GM12873 (cell line): Measurements from ENCODE around the gene DUSP16.

Experiments used
- CTCF ChIP-seq: IDR thresholded peaks from 2 replicates; pipeline ENCODE4 v1.5.1; 2012; ENCODE audit warnings: low read depth, mild to moderate bottlenecking, moderate library complexity, low read length, control low read depth; ENCODE audit not compliant: insufficient read depth; ENCODE audit errors: missing control alignments

The DUSP16 gene

DNA sequence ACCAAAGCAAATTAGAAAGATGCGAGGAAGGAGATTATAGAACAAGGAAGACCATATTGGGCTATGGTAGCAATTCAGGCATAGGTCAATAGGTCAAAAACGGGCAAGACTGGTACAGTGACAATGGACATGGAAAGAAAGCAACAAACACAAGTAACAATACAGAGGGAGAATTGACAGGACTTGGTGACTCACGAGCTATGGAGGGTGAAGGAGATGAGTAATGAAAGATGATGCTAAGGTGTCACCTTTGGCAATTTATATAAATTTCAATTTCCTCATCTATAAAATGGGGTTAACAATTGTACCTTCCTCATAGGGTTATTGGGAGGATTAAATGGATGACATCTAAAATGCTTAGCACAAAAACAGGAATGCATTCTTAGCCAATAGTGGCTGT is 15.1 kb upstream of the DUSP16 start:
- TF ChIP-seq CTCF, result no peak

GRCh38 chr12:12572659-12573058 is 10.0 kb upstream of the DUSP16 start:
- no peak for TF ChIP-seq CTCF

DNA sequence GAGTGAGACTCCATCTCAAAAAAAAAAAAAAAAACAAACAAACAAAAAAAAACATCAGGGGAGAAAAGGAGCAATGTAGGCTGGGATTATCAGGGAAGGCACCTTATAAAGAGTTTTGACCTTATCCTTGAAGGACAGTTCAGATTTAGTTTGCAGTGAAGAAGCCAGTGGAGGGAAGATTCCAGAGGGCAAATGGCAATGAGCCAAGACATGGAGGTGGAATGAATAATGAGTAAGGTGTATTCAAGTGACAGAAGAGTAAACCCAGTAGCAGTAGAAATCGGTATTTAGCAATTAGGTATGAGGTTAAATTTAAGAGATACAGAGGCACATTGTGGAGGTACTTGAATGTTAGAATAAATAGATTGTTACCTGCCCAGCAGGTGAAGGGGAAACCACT is 2.2 kb upstream of the DUSP16 start:
- no peak for TF ChIP-seq CTCF

DNA sequence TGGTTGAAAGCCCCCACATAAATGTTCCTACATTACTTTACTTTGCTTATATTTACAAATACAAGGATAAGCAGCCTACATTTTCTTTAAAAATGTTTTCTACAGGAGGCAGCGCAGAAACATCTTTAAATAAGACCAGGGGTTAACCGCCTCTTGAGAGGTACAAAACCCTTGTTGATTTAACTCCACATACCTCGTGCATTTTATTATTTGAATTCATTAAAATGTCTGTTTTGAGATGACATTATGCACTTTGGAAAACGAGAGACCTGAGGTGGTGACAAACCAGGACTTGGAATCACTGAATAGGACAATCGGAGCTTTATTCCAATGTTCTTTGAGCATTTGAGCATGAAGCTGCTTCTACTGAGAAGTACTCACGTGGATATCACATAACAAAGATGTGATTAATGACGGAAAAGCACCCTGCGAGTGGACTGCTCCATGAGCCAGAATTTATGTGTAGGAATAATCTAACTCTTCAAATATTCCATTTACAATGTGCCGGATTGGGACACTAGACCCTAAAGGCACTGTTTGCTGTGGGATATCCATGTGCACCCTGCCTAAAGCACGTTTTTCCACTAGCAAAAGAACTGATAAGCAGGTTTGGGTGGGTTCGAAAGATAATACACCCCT is 746 bp upstream of the DUSP16 start:
- TF ChIP-seq CTCF, result no peak

DNA sequence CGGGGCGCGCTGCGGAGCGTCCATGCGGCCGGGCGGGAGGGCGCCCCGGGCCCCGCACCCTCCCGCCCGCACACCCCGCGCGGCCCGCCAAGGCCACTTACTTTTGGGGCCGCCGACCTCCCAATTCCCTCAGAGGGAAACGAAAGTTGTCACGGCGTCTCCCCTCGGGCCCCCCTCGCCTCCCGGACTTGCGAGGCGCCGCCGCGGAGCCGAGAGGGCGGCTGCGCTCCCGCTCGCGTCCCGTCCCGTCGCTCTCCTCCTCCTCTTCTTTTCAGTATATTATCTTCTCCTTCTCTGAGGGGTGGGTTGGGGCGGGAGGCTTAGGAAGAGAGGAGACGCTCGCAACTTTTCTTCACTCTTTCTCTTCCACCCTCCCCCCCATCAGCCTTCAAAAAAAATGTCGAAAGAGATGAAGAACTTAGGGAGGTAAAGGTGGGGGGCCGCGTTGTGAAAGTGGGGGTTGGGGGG is 613 bp downstream of the DUSP16 start:
- TF ChIP-seq CTCF, result no peak

- TF ChIP-seq CTCF, result no peak
Observed at GRCh38 chr12:12561371-12562015, 1.2 kb downstream of the DUSP16 start.

- no peak for TF ChIP-seq CTCF
Observed at GRCh38 chr12:12560587-12561370, 1.9 kb downstream of the DUSP16 start.
